Measurements from ENCODE around the gene APOL1.
"Not testable (repeated sequence)": the region's sequence is repeated elsewhere in the genome, so short reads cannot be mapped to it uniquely, and the experiment has no call there.

DNA sequence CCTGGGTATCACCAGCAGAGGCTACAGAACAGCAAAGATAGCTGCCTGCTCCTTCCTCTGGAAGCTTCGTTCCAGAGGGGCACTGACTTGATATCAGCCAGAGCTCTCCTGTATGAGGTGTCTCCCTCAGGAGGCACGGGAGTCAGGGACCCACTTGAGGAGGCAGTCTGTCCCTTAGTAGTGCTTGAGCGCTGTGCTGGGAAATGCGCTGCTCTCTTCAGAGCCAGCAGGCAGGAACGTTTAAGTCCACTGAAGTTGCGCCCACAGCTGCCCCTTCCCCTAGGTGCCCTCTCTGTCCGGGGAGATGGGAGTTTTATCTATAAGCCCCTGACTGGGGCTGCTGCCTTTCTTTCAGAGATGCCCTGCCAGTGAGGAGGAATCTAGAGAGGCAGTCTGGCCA lies 18.3 kb downstream of the APOL1 start:
- TF ChIP-seq, protein P1, sequence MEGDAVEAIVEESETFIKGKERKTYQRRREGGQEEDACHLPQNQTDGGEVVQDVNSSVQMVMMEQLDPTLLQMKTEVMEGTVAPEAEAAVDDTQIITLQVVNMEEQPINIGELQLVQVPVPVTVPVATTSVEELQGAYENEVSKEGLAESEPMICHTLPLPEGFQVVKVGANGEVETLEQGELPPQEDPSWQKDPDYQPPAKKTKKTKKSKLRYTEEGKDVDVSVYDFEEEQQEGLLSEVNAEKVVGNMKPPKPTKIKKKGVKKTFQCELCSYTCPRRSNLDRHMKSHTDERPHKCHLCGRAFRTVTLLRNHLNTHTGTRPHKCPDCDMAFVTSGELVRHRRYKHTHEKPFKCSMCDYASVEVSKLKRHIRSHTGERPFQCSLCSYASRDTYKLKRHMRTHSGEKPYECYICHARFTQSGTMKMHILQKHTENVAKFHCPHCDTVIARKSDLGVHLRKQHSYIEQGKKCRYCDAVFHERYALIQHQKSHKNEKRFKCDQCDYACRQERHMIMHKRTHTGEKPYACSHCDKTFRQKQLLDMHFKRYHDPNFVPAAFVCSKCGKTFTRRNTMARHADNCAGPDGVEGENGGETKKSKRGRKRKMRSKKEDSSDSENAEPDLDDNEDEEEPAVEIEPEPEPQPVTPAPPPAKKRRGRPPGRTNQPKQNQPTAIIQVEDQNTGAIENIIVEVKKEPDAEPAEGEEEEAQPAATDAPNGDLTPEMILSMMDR (IDR thresholded peaks at IDR 0.05; ENCODE audit: extremely low read depth in 1 of 2, insufficient read depth in 1 of 2, low read depth in 1 of 2, low read length in 2 of 2): not testable (repeated sequence)
- TF ChIP-seq POLR2AphosphoS5 (IDR thresholded peaks at IDR 0.05; ENCODE audit: insufficient read depth, low read depth, low read length); EZH2 (IDR thresholded peaks at IDR 0.05; ENCODE audit: borderline replicate concordance, low read depth, low read length, severe bottlenecking); POLR2A (IDR thresholded peaks at IDR 0.05; ENCODE audit: low read depth, low read length); MYC (IDR thresholded peaks at IDR 0.05; ENCODE audit: low read depth, low read length); GATA2 (IDR thresholded peaks at IDR 0.05; ENCODE audit: insufficient read depth, insufficient read length, low read depth, low read length): not testable (repeated sequence)
- TF ChIP-seq, protein P2, sequence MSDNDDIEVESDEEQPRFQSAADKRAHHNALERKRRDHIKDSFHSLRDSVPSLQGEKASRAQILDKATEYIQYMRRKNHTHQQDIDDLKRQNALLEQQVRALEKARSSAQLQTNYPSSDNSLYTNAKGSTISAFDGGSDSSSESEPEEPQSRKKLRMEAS (IDR thresholded peaks at IDR 0.05; ENCODE audit: insufficient read depth, insufficient read length): not testable (repeated sequence)
